Measurements from ENCODE around the gene GNPTG. TPM values are rescaled to one million over a fixed set of nuclear protein-coding genes. Genes with fewer than 3 reads are reported as not detected.
A peak's percentile ranks its signal among the peaks of the same experiment; 100 is the strongest.

The GNPTG gene
- total and polyA plus RNA-seq, 2 of the 13 experiments (the other 11 are each of a cell fraction or from before 2014, with no cell fraction given): 22.7 to 71.1 TPM

GRCh38 chr16:1378087-1378803, 26.5 kb downstream of the GNPTG start:
- Histone ChIP-seq H3K27ac (ENCODE audit: extremely low read length, insufficient read depth, low read length) (peak overlapping the region; percentile 93), H3K79me2 (ENCODE audit: insufficient read depth, low read length) (peaks cover 16% of the 10 kb centered on the region), H3K4me2 (ENCODE audit: low read depth, low read length) (peak overlapping the region; percentile 95), H2AFZ (ENCODE audit: low read length) (no peak overlapping the region), H3K36me3 (replicated peaks in 1 of 2; ENCODE audit: control insufficient read depth in 1 of 2, insufficient read depth in 2 of 2, low read length in 2 of 2) (peaks cover 6% of the 10 kb centered on the region in 2 experiments; a peak in 3 of 5 replicates), H3K9me3 (ENCODE audit: low read length) (no peaks in the 10 kb centered on the region), H3K9ac (ENCODE audit: insufficient read depth, low read depth, low read length) (peak overlapping the region; percentile 83), H3K27me3 (ENCODE audit: control insufficient read depth in 1 of 2, insufficient read depth in 2 of 2, low read length in 2 of 2) (no peaks in the 10 kb centered on the region), H4K20me1 (ENCODE audit: insufficient read depth, low read length) (peaks cover 11% of the 10 kb centered on the region), H3K4me3 (replicated peaks in 1 of 3; ENCODE audit: insufficient read depth in 1 of 3, low read depth in 2 of 3, low read length in 3 of 3) (peak overlapping the region; percentile 67 to 84 (median 81); a peak in 5 of 6 replicates), H3K4me1 (ENCODE audit: insufficient read depth, low read length) (peaks cover 26% of the 10 kb centered on the region)
- intact Hi-C loops (cut with micrococcal nuclease; ENCODE audit: unreplicated experiment) (no loop called here), in situ Hi-C loops (cut with HindIII; ENCODE audit: extremely low pct_ligation_motif_present, low pct_unique_long_range_greater_than_20kb) (no loop called here)
- POLR2A ChIA-PET: interaction anchor here (0.8 to 2.4 kb wide), 2 partner anchors 34 to 43 kb away, joined by 3 to 8 read pairs; partner anchors contain the start of gene UQCC4
- DNase-seq (ENCODE audit: low spot score): no peak
- TF ChIP-seq ZNF280B (CRISPR knock-in tag; IDR thresholded peaks at IDR 0.05; ENCODE audit: borderline replicate concordance) (peak; percentile 14; the same call in 1 of the 2 replicates), DMAP1 (CRISPR knock-in tag; IDR thresholded peaks at IDR 0.05) (no peak), HNRNPL (IDR thresholded peaks at IDR 0.05; ENCODE audit: low read depth, low read length) (0 out of 2 replicates have a peak, but pooled peaks have one; percentile 35), MTA1 (CRISPR knock-in tag; IDR thresholded peaks at IDR 0.05; ENCODE audit: borderline replicate concordance) (peak; percentile 4; the same call in 1 of the 2 replicates), WIZ (CRISPR knock-in tag; IDR thresholded peaks at IDR 0.05) (no peak), ZNF629 (CRISPR knock-in tag; conservative IDR thresholded peaks at IDR 0.05) (no peak), ZFX (CRISPR knock-in tag; IDR thresholded peaks at IDR 0.05; ENCODE audit: low read depth) (0 out of 2 replicates have a peak, but pooled peaks have one; percentile 1), ZNF598 (CRISPR knock-in tag; IDR thresholded peaks at IDR 0.05; ENCODE audit: borderline replicate concordance) (0 out of 2 replicates have a peak, but pooled peaks have one; percentile 19), ZNF18 (CRISPR knock-in tag; IDR thresholded peaks at IDR 0.05; ENCODE audit: insufficient replicate concordance) (no peak), HNF4A (CRISPR knock-in tag; IDR thresholded peaks at IDR 0.05) (peak; percentile 39; the same call in 1 of the 2 replicates), ZNF564 (CRISPR knock-in tag; IDR thresholded peaks at IDR 0.05) (0 out of 2 replicates have a peak, but pooled peaks have one; percentile 1), PHF20 (CRISPR knock-in tag; IDR thresholded peaks at IDR 0.05) (0 out of 2 replicates have a peak, but pooled peaks have one; percentile 21), MXD1 (CRISPR knock-in tag; IDR thresholded peaks at IDR 0.05) (peak; percentile 8; the same call in 1 of the 2 replicates), NBN (conservative IDR thresholded peaks at IDR 0.05) (no peak), ZNF547 (CRISPR knock-in tag; IDR thresholded peaks at IDR 0.05) (no peak)
- BruUV-seq (replicated peaks): TSS peak; percentile 83
- FAIRE-seq: no peak
- ATAC-seq: peak; percentile 38
- CTCF ChIA-PET (ENCODE audit: low intra/inter-chr PET ratio, low total read pairs): no interaction called here
- WGBS (ENCODE audit: low lambda C conversion rate): 4% methylated on average over 14 of the region's 25 CpGs
